Thyroid gland (tissue), 4 donors: ENCODE measurements around the gene DHX34. TPM values are rescaled to one million over a fixed set of nuclear protein-coding genes. Genes with fewer than 3 reads are reported as not detected.

Experiments used
- DNase-seq, 2 donors: peaks; one replicate each; pipeline ENCODE4 v3.0.0-alpha.2; 2019
- H3K27ac ChIP-seq, 3 donors: fragments of 200-600 bp; sonication (generic); 1 replicate in 2 of 3; 2 replicates in 1 of 3; pipeline ENCODE4 v1.5.1; 2016 to 2019; ENCODE audit warnings: mild to moderate bottlenecking in 1 of 3, moderate library complexity in 1 of 3
- H3K27me3 ChIP-seq: fragments of 200-600 bp; sonication (generic); one replicate; pipeline ENCODE4 v1.5.1; 2019
- H3K36me3 ChIP-seq, 2 donors: fragments of 200-600 bp; sonication (generic); one replicate each; pipeline ENCODE4 v1.5.1; 2016 to 2019
- H3K4me1 ChIP-seq, 2 donors: fragments of 200-600 bp; sonication (generic); one replicate each; pipeline ENCODE4 v1.5.1; 2017 to 2019
- H3K4me3 ChIP-seq, 3 donors: fragments of 200-600 bp; sonication (generic); replicated peaks in 1 of 3; 1 replicate in 2 of 3; 2 replicates in 1 of 3; pipeline ENCODE4 v1.5.1; 2016; ENCODE audit warnings: mild to moderate bottlenecking in 1 of 3
- H3K9me3 ChIP-seq: fragments of 200-600 bp; sonication (generic); one replicate; pipeline ENCODE4 v1.5.1; 2017
- POLR2A ChIP-seq, 2 donors: fragments of 450-650 bp; IDR thresholded peaks; one replicate each; pipeline ENCODE4 v1.6.1; 2017; ENCODE audit warnings: antibody characterized with exemption in 2 of 2, mild to moderate bottlenecking in 2 of 2, moderate library complexity in 1 of 2
- WGBS, 2 donors: methylation state at CpG; one replicate each; pipeline ENCODE4 v1.1.5; 2017; 5-methylcytosine and 5-hydroxymethylcytosine counted together
- intact Hi-C: fragments of 100-400 bp; cut with DNase I; formaldehyde crosslinking; loops from one replicate; pipeline ENCODE4 v1.15.1; 2023
- total RNA-seq, 4 donors: library from RNA; depleted of rRNA; stranded (reverse); fragments of >200 nt; gene quantifications; one replicate each; pipeline ENCODE4 v1.2.3, GENCODE V29; 2016
- TF ChIP-seq, protein P1 (sequence below), 6 experiments: fragments of 200-600 bp in 3 of 6; fragments of 450-650 bp in 3 of 6; sonication (generic) in 3 of 6; IDR thresholded peaks; one replicate each; pipeline ENCODE4 v1.5.1; 2016 to 2019; ENCODE audit warnings: antibody characterized with exemption in 6 of 6, mild to moderate bottlenecking in 2 of 6, inconsistent platforms in 1 of 6, moderate library complexity in 1 of 6

The DHX34 gene
- total RNA-seq, 4 donors from 2014 or later, result 15.2 to 20.1 (median 17.3) TPM

DNA sequence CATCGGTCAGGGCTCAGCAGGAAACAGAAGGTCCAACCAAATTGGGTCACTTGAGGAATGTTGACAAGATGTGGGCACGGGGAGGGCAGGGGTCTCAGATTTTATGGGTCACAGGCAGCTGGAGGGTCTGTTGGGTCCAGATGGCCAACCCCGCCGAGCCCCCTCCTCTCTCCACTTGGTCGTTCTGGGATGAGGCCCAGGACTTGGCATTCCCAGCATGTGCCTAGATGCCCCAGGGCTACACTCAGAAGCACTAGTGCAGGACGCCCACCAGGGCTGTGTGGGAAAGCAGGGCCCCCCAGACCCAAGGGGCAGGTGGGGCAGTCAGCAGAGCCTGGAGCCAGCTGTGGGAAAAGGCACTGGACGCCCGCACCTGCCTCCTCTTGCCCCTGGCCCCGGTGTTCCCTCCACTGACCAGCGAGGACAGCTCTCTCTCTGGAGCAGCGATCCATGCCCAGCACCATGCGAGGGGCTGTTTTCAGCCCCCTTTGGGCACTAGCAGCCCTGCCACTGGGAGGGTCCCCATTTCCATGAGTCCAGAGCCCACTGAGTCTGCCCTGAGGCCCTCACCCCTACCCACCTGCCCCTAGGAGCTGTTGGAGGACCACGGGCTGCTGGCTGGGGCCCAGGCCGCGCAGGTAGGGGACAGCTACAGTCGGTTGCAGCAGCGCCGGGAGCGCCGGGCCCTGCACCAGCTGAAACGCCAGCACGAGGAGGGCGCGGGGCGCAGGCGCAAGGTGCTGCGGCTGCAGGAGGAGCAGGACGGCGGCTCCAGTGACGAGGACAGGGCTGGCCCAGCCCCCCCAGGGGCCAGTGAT is 26.0 kb downstream of the DHX34 start:
- 95% methylated on average over 26 to 27 of the region's 30 CpGs for WGBS, 2 donors
- no peak for DNase-seq
- Histone ChIP-seq H3K4me3 (no peak overlapping the region), H3K9me3 (no peaks in the 10 kb centered on the region), H3K27ac (no peak overlapping the region), H3K27me3 (no peaks in the 10 kb centered on the region), H3K4me1 (no peaks in the 10 kb centered on the region), H3K36me3 (peaks cover 58 to 60% of the 10 kb centered on the region in 2 donors)
- TF ChIP-seq POLR2A (IDR thresholded peaks at IDR 0.05), result no peak
- TF ChIP-seq, protein P1, sequence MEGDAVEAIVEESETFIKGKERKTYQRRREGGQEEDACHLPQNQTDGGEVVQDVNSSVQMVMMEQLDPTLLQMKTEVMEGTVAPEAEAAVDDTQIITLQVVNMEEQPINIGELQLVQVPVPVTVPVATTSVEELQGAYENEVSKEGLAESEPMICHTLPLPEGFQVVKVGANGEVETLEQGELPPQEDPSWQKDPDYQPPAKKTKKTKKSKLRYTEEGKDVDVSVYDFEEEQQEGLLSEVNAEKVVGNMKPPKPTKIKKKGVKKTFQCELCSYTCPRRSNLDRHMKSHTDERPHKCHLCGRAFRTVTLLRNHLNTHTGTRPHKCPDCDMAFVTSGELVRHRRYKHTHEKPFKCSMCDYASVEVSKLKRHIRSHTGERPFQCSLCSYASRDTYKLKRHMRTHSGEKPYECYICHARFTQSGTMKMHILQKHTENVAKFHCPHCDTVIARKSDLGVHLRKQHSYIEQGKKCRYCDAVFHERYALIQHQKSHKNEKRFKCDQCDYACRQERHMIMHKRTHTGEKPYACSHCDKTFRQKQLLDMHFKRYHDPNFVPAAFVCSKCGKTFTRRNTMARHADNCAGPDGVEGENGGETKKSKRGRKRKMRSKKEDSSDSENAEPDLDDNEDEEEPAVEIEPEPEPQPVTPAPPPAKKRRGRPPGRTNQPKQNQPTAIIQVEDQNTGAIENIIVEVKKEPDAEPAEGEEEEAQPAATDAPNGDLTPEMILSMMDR (IDR thresholded peaks at IDR 0.05), result no peak
- intact Hi-C loops, result no loop called here

DNA sequence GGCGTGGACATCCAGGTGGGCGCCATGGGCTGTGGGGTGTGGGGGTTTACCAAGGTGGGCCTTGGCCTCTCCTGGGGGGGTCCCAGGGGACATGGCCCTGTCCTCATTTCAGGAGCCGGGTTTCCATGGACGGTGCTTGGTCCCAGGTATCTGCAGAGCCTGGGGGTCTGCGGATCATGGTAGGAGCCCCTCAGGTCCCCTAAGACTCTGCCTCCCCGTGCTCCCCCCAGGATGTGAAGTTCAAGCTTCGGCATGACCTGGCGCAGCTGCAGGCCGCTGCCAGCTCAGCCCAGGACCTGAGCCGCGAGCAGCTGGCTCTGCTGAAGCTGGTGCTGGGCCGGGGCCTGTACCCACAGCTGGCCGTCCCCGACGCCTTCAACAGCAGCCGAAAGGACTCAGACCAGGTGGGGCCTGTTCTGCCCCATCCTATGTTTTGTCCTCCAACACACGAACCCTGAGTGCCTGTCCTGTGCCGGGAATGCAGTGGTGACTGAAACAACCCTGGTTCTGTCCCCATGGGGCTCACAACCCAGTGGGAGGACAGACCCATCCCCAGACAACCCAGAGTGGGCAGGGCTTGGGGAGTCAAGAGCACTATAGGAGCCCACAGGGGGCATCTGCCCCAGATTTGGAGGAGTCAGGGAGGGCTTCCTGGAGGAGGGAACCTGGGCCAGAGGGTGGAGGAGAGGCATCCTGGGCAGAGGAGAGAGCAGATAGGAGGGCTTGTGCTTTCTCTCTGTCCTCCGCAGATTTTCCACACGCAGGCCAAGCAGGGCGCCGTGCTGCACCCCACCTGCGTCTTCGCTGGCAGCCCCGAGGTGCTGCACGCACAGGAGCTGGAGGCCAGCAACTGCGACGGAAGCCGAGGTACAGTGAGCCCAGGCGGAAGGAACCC is 26.8 kb downstream of the DHX34 start:
- H3K4me3 ChIP-seq, result no peak overlapping the region
- intact Hi-C loops, result no loop called here
- peaks cover 60 to 62% of the 10 kb centered on the region in 2 donors for H3K36me3 ChIP-seq
- no peaks in the 10 kb centered on the region for H3K27me3 ChIP-seq
- no peaks in the 10 kb centered on the region for H3K9me3 ChIP-seq
- H3K27ac ChIP-seq, result no peak overlapping the region
- no peaks in the 10 kb centered on the region for H3K4me1 ChIP-seq
- TF ChIP-seq, protein P1 (IDR thresholded peaks at IDR 0.05), result no peak
- no peak for TF ChIP-seq POLR2A (IDR thresholded peaks at IDR 0.05)
- no peak for DNase-seq
- 92 to 98% methylated on average over 12 to 27 of the region's 30 CpGs for WGBS, 2 donors

DNA sequence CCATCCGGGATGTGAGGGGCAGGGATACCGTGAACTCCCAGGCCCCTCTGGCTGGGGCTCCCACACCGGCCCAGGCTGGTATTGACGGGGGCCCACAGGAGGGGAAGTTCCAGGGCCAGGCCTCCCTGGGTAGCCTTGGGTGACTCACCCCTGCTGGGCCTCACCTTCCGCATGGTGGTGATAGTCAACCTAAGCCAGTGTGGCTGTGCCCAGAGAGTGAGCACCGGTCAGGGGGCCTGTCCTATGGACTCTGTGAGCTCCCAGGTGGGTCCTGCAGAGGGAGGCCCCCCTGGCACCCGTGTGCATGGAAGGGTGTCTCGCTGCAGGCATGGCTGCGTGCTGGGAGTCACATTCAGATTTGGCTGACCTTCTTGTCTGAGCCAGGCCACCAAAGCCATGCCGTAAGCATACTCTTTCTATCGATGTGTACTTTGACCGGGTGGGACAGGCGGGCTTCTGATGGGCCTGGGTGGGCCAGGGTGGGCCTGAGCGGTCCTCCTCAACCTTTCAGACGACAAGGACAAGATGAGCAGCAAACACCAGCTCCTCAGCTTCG is 27.6 kb downstream of the DHX34 start:
- Histone ChIP-seq H3K27me3 (no peaks in the 10 kb centered on the region), H3K4me3 (no peak overlapping the region), H3K9me3 (no peaks in the 10 kb centered on the region), H3K27ac (no peak overlapping the region), H3K36me3 (peaks cover 63 to 66% of the 10 kb centered on the region in 2 donors), H3K4me1 (no peaks in the 10 kb centered on the region)
- no peak for DNase-seq
- TF ChIP-seq, protein P1 (IDR thresholded peaks at IDR 0.05), result no peak
- TF ChIP-seq POLR2A (IDR thresholded peaks at IDR 0.05), result no peak
- WGBS, 2 donors, result 89 to 94% methylated on average over 8 of the region's 16 CpGs
- intact Hi-C loops, result no loop called here

DNA sequence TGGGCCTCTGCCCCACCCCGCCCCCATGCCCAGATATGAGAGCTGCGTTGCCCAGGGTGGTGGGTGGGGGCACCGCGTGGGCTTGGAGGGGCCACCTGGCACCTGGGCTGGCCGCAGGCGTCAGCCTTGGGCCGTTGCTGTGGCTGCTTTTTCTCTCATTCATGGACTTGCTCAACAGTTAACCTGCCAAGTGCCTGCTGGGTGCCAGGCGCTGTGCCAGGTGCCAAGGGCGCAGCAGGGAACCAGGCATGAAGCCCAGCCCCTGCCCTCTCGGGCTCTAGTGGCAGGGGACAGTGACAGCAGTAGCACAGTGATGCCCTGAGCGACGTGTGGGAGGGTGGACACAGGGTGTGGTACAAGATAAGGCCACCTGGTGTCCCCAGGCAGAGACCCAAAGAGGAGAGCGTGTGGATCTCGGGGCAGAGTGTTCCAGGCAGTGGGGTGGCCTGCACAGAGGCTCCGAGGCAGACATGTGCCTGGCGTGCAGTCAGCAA is 28.1 kb downstream of the DHX34 start:
- no peaks in the 10 kb centered on the region for H3K9me3 ChIP-seq
- H3K4me1 ChIP-seq, result no peaks in the 10 kb centered on the region
- H3K27ac ChIP-seq, result no peak overlapping the region
- intact Hi-C loops, result no loop called here
- no peak overlapping the region for H3K4me3 ChIP-seq
- H3K27me3 ChIP-seq, result no peaks in the 10 kb centered on the region
- peak; percentile 17 to 18 for DNase-seq
- H3K36me3 ChIP-seq, result peaks cover 67 to 72% of the 10 kb centered on the region in 2 donors
- TF ChIP-seq, protein P1 (IDR thresholded peaks at IDR 0.05), result no peak
- no peak for TF ChIP-seq POLR2A (IDR thresholded peaks at IDR 0.05)
- WGBS, 2 donors, result 85 to 95% methylated on average over 9 to 16 of the region's 16 CpGs
